T-helper 2 cell (primary cell): ENCODE results near the gene LTV1.
"Not testable (repeated sequence)": the region's sequence is repeated elsewhere in the genome, so short reads cannot be mapped to it uniquely, and the experiment has no call there.

ENCODE experiments used
- DNase-seq, 5 experiments: peaks; one replicate each; pipeline versions ENCODE4 v3.0.0 to v3.0.0-alpha.2; 2012 to 2022

The LTV1 gene

DNA sequence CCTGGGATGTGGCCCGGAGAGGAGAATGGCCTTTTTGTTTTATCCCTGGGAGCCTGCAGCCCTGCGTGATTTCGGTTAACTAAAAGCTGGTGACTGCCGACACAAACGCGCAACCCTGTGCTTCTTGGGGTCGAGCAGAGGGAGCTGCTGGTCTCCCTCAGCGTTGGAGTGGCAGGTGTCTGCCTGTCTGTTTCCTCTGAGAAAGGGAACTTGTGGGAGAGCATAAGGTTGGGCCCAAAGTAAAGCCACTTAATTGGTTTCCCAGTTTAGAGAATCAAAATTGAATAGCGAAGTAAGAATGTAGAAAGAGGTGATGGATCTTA is 500 bp downstream of the LTV1 start:
- DNase-seq, result no peak

- DNase-seq, result peak in 1 of 5 experiments; percentile 28
Measured at GRCh38 chr6:143844006-143844405, 868 bp downstream of the LTV1 start.

GRCh38 chr6:143845033-143845432 is 1.9 kb downstream of the LTV1 start:
- no peak for DNase-seq

GRCh38 chr6:143851706-143852105 is 8.6 kb downstream of the LTV1 start:
- DNase-seq, result not testable (repeated sequence)

GRCh38 chr6:143855057-143855456 is 11.9 kb downstream of the LTV1 start:
- not testable (repeated sequence) for DNase-seq

DNA sequence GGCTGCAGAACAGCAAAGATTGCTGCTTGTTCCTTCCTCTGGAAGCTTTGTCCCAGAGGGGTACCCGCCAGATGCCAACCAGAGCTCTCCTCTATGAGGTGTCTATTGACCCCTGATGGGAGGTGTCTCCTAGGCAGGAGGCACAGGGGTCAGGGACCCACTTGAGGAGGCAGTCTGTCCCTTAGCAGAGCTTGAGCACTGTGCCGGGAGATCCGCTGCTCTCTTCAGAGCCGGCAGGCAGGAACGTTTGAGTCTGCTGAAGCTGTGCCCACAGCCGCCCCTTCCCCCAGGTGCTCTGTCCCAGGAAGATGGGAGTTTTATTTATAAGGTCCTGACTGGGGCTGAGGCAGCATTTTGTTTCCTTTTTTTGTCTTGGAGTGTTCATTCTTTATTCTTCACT is 13.6 kb downstream of the LTV1 start:
- not testable (repeated sequence) for DNase-seq

- DNase-seq, result no peak
Measured at GRCh38 chr6:143857651-143858050, 14.5 kb downstream of the LTV1 start.

- DNase-seq, result no peak
Measured at GRCh38 chr6:143859891-143860660, 16.9 kb downstream of the LTV1 start.

DNA sequence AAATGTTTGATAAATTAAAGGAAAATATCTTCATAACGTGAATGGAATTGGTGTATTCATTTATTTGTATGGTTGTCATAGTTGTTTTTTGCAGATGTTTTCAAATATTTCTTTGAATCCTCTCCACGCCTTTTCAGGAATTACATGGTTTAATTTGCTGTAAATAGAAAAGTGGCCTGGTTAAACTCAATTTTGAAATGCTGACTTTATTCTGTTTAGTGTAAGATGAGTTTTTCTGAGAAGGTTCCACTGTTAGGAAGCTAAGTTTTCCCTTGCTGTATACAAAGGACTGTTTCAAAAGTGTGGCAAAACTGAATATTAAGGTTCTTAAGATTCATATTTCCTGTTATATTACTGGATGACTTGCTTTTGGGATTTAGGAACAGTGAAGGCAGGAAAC is 20.6 kb downstream of the LTV1 start:
- no peak for DNase-seq

- DNase-seq, result no peak
Measured at GRCh38 chr6:143864234-143864633, 21.1 kb downstream of the LTV1 start, which contains the start of gene ZC2HC1B. ZC2HC1B (plus strand) TSS chr6:143864474; CDS start chr6:143864540, 66 bp downstream.

DNA sequence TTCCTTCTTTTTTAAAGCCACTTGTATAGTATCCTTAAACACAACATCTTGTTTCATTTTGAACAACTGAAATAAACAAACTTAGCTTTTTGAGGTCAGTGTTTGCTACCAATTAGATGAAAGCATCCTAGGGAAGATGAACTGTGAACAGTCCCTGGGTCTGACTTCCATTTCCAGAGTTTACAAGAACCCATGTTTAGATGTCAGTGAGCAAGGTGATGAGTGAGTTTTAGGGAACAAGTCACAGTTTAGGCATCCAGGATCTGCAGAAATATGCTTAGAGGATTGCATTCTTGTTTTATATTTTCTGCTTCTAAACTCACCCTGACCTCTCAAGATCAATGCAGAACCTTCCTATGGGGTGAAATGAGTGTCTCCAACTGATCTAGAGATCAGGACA is 24.1 kb downstream of the LTV1 start:
- DNase-seq, result no peak

DNA sequence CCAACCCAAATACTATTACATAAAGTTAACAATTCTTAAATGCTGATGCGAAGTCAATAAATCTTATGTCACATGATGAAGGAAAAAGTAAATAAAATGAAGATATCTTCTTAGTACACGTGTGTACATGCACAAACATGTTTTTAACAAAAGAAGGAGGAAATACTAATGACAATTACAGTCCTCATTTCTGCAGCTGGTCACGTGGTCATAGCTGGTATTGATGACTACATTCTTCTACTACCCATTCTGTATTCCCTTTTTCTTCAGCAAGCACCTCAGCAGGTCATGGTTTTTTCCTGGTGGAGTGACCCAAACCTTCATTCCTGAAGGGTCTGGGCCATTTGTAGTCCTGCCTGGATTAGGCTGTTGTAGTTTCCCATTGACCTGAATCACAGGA is 25.7 kb downstream of the LTV1 start:
- DNase-seq, result not testable (repeated sequence)

DNA sequence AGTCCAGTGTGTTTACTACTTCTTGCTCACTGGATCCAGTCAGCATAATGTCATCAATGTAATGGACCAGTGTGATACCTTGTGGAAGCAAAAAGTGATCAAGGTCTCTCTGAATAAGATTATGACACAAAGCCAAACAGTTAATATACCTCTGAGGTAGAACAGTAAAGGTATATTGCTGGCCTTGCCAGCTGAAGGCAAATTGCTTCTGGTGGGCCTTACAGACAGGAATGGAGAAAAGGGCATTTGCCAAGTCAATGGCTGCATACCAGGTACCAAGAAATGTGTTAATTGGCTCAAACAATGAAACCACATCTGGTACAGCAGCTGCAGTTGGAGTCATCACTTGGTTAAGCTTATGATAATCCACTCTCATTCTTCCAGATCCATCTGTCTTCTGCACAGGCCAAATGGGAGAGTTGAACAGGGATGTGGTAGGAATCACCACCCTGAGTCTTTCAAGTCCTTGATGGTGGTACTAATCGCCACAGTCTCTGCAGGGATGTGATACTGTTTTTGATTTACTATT is 28.1 kb downstream of the LTV1 start:
- DNase-seq, result not testable (repeated sequence)

DNA sequence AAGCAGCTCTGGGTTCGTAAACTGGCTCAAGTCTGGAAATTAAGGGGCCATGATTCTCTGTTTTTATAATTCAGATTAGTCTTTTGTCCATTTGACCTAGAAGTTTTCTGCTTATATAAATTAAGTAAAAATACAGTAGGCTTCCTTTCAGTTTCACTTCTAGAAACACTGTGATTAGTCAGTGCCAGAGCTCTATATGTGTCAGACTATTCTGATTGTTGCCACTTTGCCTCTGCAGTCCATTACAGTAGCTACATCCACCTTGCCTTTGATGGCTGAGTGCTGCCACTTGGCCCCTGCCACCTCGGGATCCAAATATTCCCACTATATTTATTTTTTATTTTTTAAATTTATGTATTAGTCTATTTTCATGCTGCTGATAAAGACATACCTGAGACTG is 29.1 kb downstream of the LTV1 start:
- peak in 1 of 5 experiments; percentile 77 for DNase-seq

GRCh38 chr6:143873600-143873999 is 30.5 kb downstream of the LTV1 start:
- DNase-seq, result not testable (repeated sequence)

DNA sequence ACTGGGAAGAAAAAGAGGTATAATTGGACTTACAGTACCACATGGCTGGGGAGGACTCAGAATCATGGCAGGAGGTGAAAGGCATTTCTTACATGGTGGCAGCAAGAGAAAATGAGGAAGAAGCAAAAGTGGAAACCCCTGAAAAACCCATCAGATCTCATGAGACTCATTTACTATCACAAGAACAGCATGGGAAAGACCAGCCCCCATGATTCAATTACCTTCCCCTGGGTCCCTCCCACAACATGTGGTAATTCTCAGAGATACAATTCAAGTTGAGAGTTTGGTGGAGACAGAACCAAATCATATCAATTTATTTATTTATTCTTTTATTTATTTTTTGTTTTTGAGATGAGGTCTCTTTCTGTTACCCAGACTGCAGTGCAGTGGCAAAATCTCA is 31.4 kb downstream of the LTV1 start:
- not testable (repeated sequence) for DNase-seq

- DNase-seq, result peak in 1 of 5 experiments; percentile 15
Measured at GRCh38 chr6:143877584-143878271, 34.6 kb downstream of the LTV1 start.

DNA sequence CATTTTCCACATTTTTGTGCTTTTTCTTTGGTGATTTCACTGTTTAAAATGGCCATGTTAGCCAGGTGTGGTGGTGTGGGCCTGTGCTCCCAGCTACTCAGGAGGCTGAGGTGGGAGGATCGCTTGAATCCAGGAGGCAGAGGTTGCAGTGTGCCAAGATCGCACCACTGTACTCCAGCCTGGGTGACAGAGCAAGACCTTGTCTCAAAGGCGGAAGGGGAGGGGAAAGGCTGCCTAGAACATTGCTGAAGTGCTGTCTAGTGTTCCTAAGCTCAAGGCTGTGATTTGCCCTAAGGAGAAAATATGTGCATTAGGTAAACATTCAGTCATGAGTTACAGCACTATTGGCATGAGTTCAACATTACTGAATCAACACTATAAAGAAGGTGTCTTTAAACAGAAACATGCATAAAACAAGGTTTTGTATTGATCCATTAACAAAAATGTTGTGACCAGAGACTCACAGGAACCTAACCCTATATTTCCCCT is 35.2 kb downstream of the LTV1 start:
- no peak for DNase-seq

DNA sequence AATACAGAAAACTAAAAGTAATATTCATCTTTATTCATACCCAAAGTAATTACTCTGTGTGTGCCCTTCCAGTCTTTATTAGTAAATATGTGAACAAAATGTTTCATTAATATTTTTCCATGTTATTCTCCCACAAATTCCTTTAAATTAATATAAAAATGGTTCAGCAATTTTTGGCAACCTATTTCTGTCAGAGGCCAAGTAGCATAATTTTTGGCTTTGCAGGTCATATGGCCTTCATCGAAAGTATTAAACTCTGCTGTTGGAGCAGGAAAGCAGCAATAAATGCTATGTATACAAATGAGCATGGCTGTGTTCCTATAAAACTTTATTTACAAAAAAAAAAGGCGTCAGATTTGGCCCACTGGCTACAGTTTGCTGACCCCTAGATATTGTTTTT is 37.3 kb downstream of the LTV1 start:
- no peak for DNase-seq

- no peak for DNase-seq
Measured at GRCh38 chr6:143882401-143882930, 39.3 kb downstream of the LTV1 start.

- DNase-seq, result no peak
Measured at GRCh38 chr6:143884216-143884900, 41.2 kb downstream of the LTV1 start.

DNA sequence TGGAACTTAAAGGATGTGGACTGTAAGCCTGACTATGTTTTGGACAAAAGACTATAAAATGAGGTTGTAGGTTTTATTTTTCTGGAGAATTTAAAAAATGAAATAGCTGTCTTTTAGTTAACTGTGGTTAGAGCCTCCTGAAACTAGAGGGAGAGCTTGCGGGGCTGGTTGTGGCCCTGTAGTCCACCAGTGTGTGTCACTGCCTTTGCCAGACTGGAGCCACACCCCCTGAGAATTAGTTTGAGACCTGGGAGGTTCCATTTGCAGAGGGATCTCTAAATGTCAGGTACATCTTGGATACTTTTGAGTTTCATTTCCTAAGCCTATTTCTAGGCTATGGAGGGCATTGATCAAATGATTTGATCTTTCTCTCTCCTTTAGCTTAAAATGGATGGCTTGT is 42.0 kb downstream of the LTV1 start:
- DNase-seq, result no peak

- DNase-seq, result no peak
Measured at GRCh38 chr6:143894655-143895054, 51.5 kb downstream of the LTV1 start.
